Keratinocyte (primary cell): Measurements from ENCODE around the gene TSPYL1.

ENCODE experiments used
- CTCF ChIP-seq, 3 experiments: IDR thresholded peaks in 1 of 3; conservative IDR thresholded peaks in 1 of 3; optimal IDR thresholded peaks in 1 of 3; 2 replicates in 2 of 3; 3 replicates in 1 of 3; pipeline versions ENCODE3 to v1.5.1; 2011; ENCODE audit warnings: low read length in 3 of 3, mild to moderate bottlenecking in 3 of 3, moderate library complexity in 2 of 3, control low read depth in 1 of 3, inconsistent platforms in 1 of 3; ENCODE audit not compliant: insufficient read depth in 2 of 3; ENCODE audit errors: extremely low read depth in 1 of 3
- EZH2 ChIP-seq: IDR thresholded peaks from one replicate; pipeline ENCODE4 v1.6.1; 2012; ENCODE audit warnings: inconsistent platforms, mild to moderate bottlenecking, low read length, moderate library complexity

GRCh38 chr6:116279232-116280160, at the start of gene TSPYL1:
- TF ChIP-seq CTCF (optimal IDR thresholded peaks at IDR 0.05 in 1 of 3, IDR thresholded peaks at IDR 0.05 in 1 of 3, conservative IDR thresholded peaks at IDR 0.05 in 1 of 3; ENCODE audit: extremely low read depth in 1 of 3, insufficient read depth in 2 of 3, low read length in 3 of 3) (peak; percentile 7 to 59 (median 10)), EZH2 (no peak)
